Endothelial cell (in vitro differentiated cells): ENCODE data around the gene NUDT22. TPM values are rescaled to one million over a fixed set of nuclear protein-coding genes. Genes with fewer than 3 reads are reported as not detected.

Experiments used
- DNase-seq: peaks from one replicate; pipeline ENCODE4 v3.0.0; 2021; ENCODE audit warnings: low spot score
- H3K27ac Mint-ChIP-seq: one replicate; pipeline ENCODE4 v1.8.0; 2021; ENCODE audit warnings: mixed read lengths, inconsistent platforms; ENCODE audit not compliant: unreplicated experiment
- H3K27me3 Mint-ChIP-seq: one replicate; pipeline ENCODE4 v1.8.0; 2021; ENCODE audit warnings: mild to moderate bottlenecking, moderate library complexity, mixed read lengths, inconsistent platforms; ENCODE audit not compliant: unreplicated experiment
- H3K36me3 Mint-ChIP-seq: one replicate; pipeline ENCODE4 v1.8.0; 2021; ENCODE audit warnings: mild to moderate bottlenecking, low read depth, mixed read lengths, inconsistent platforms; ENCODE audit not compliant: unreplicated experiment
- H3K4me1 Mint-ChIP-seq: one replicate; pipeline ENCODE4 v1.8.0; 2021; ENCODE audit warnings: mild to moderate bottlenecking, mixed read lengths, inconsistent platforms; ENCODE audit not compliant: unreplicated experiment
- H3K4me3 Mint-ChIP-seq: one replicate; pipeline ENCODE4 v1.8.0; 2021; ENCODE audit warnings: mild to moderate bottlenecking, mixed read lengths, inconsistent platforms; ENCODE audit not compliant: unreplicated experiment
- H3K9me3 Mint-ChIP-seq: one replicate; pipeline ENCODE4 v1.8.0; 2021; ENCODE audit warnings: mixed read lengths, inconsistent platforms; ENCODE audit not compliant: unreplicated experiment
- CTCF ChIP-seq: fragments of 200-600 bp; sonication (generic); IDR thresholded peaks from one replicate; pipeline ENCODE4 v1.5.0; 2021; ENCODE audit warnings: antibody characterized with exemption; ENCODE audit not compliant: unreplicated experiment
- total RNA-seq: library from RNA; stranded (reverse); fragmentation: NEBNext Ultra II Directional; extraction: Animal tissue kit (Norgen Biotek cat#: 25700); gene quantifications from one replicate; pipeline ENCODE4 v1.2.1, GENCODE V29; 2021; ENCODE audit not compliant: unreplicated experiment

Gene NUDT22
- total RNA-seq, 1 donor from 2014 or later = 21.2 TPM

- H3K4me3 Mint-ChIP-seq = no peak overlapping the region
Observed at GRCh38 chr11:64209563-64209843, 16.6 kb upstream of the NUDT22 start.

GRCh38 chr11:64210301-64211020 lies 15.6 kb upstream of the NUDT22 start:
- Mint-ChIP-seq H3K9me3 (no peaks in the 10 kb centered on the region), H3K4me1 (peaks cover 18% of the 10 kb centered on the region), H3K27me3 (peaks cover 7% of the 10 kb centered on the region), H3K36me3 (peaks cover 8% of the 10 kb centered on the region), H3K27ac (no peak overlapping the region), H3K4me3 (no peak overlapping the region)
- TF ChIP-seq CTCF = no peak
- no peak for DNase-seq

More at GRCh38 chr11:64209563-64209843, 16.6 kb upstream of the NUDT22 start:
- peaks cover 9% of the 10 kb centered on the region for H3K36me3 Mint-ChIP-seq
- no peak overlapping the region for H3K27ac Mint-ChIP-seq
- DNase-seq = no peak
- H3K9me3 Mint-ChIP-seq = no peaks in the 10 kb centered on the region
- H3K4me1 Mint-ChIP-seq = peaks cover 22% of the 10 kb centered on the region
- peaks cover 7% of the 10 kb centered on the region for H3K27me3 Mint-ChIP-seq
- no peak for TF ChIP-seq CTCF

- Mint-ChIP-seq H3K4me1 (peaks cover 10% of the 10 kb centered on the region), H3K36me3 (peaks cover 8% of the 10 kb centered on the region), H3K27ac (no peak overlapping the region), H3K4me3 (peak overlapping the region; percentile 65), H3K27me3 (peaks cover 5% of the 10 kb centered on the region), H3K9me3 (no peaks in the 10 kb centered on the region)
- DNase-seq = no peak
- no peak for TF ChIP-seq CTCF
Observed at GRCh38 chr11:64211181-64211872, 14.7 kb upstream of the NUDT22 start.

GRCh38 chr11:64216879-64217278 lies 9.2 kb upstream of the NUDT22 start:
- Mint-ChIP-seq H3K27me3 (peaks cover 13% of the 10 kb centered on the region), H3K9me3 (no peaks in the 10 kb centered on the region), H3K36me3 (peaks cover 13% of the 10 kb centered on the region), H3K4me1 (peaks cover 5% of the 10 kb centered on the region), H3K4me3 (no peak overlapping the region), H3K27ac (no peak overlapping the region)
- no peak for DNase-seq
- no peak for TF ChIP-seq CTCF
